HG03520 (cell line): Measurements from ENCODE around the gene NR2E3.

Experiments
- ATAC-seq: cut with Tn5 transposase; IDR thresholded peaks from one replicate; pipeline ENCODE4 v1.9.1; 2021; ENCODE audit warnings: mild to moderate bottlenecking, moderate library complexity; ENCODE audit not compliant: unreplicated experiment

NR2E3 gene

DNA sequence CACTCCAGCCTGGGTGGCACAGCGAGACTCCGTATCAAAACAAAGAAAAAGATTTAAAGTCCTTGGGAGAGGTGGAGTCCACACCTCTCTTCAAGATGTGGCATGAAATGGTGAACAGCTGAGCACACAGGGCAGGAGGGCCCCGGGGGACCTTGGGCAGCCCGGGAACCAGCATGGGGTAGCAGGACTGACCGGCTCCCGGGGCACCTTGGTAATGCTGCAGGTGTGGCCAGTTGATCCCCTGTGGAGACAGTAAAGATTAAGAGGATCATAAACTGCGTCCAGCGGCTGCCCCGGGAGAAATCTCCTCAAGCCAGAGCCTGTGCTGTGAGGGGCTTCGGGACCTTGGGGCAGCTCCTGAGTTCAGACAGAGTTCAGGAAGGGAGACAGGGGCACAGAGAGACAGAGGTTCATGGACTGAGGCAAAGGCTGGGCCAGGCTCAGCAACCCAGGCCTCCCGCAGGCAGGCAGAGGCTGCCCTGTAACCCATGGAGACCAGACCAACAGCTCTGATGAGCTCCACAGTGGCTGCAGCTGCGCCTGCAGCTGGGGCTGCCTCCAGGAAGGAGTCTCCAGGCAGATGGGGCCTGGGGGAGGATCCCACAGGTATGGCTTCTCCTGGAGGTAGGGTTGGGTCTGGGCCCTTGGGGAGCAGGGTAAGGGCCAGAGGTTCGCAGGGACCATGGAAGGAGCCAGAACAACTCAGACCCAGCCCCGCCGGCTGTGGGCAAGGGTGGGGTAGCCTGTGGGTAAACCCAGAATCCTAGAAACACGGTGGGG, at the start of gene NR2E3:
TSS of gene NR2E3 (plus strand) at position 299 of the 780 bp plus-strand sequence. CDS start at position 489, 190 bp downstream.
- no peak for ATAC-seq

DNA sequence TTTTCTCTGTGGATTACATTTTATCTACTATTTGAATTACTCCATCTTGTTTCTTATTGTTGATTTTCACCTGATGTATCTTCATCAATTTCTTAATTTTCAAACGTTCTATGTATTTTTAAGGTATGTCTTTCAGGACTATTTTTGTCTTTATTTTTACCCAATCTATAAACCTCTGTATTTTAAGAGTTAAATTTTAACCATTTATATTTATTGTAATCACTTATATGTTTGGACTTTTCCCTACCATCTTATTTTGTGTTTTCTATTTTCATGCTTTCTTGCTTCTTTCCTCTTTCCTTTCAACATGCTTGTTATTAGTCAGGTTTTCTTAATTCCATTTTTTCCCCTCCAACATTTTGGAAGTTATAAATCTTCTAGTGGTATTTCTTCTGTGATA, 49.5 kb upstream of the NR2E3 start:
- ATAC-seq = no peak

DNA sequence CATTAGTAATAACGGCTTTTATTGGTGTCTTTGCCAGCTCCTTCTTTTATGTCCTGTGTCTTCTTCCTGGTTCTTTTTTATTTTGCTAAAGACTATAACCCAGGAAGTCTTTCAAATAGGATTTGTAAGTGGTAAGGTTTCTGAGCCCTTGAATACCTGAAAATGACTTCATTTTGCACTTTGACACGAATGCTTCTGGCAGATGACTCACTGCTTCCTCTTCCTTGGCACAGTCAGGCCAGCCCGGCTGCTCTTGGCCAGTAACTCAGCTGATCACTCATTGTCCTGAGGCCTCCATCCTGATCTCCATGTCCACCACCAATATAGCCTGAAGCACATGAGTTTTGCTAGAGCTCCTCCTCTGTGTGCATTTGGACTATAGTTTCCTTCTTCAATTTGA, 48.7 kb upstream of the NR2E3 start:
- no peak for ATAC-seq

DNA sequence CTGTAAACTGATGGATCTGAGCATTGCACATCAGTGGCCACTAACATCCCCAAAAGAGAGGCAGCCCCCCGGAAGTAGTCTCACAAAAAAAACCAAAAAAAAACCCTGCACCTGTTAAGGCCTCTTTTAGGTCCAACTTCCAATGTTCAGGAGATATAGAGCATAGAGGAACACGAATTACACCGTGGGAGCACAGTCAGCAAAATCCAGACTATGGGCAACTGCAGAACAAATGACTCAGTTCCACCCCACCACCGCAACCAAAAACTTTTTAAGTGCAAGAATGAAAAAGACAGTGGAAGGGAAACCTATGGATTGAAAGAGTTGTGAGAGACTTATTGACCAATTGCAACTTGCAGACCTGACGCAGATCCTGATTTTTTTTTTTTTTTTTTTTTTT, 42.2 kb upstream of the NR2E3 start:
- no peak for ATAC-seq

DNA sequence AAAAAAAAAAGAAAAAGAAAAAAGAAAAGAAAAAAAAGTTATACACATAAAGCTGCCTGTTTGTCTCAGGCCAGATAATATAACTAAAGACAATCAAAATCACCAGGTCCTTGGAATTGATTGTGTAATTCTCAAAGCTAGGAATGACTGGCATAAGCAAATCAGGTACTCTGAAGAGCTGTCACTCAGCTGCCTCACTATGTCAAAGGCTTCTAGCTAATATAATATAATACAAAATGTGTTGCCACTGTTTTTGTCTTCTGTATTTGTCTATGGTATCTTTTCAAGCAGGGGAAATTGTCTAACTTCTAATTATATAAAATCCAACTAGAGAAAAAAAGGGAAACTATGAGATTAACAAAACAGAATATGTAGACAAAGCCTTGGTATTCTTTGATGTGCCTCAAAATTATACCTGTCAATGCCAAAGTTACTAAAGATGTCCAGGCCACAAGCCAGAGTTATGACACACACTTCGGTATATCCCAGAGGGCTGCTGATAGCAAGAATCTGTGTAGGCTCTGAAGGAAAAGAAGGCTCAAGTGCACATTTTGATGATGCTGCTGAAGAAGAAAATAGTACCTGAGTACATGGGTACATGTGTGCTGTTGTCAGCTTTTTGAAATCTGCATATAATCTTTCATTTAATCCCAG, 37.0 kb upstream of the NR2E3 start:
- ATAC-seq = no peak

DNA sequence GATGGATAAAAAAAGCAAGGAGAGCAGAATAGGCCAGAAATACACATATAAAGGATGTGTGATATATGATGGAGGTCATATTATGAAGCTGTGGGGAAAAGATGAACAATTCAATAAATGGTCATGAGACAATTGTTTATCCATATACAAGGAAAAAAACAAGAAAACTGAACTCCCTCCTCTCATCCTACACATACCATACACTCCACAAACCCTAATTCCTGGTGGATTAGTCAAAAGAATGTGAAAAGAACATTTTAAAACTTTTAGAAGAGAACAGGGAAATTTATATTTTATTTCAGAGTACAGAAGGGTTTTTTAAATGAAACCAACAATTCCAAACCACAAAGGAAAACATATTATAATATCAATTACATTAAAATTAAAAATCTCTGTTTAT, 34.5 kb upstream of the NR2E3 start:
- ATAC-seq = no peak

DNA sequence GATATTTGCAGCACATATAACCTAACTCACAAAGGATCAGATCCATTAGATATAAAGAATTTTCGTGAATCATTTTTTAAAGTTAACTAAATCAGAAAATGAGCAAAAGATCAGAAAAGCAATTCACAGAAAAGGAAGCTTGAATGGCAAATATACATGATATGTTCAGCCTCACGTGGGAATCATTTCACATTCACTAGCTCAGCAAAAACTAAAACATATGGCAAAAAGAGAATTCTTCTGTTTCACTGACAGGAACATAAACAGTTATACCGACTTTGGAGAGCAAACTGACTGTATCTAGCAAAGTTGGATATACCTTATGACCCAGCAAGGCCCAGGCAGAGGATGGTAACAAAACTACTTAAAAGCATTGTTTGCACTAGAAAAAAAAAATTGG, 34.0 kb upstream of the NR2E3 start:
- ATAC-seq = no peak

DNA sequence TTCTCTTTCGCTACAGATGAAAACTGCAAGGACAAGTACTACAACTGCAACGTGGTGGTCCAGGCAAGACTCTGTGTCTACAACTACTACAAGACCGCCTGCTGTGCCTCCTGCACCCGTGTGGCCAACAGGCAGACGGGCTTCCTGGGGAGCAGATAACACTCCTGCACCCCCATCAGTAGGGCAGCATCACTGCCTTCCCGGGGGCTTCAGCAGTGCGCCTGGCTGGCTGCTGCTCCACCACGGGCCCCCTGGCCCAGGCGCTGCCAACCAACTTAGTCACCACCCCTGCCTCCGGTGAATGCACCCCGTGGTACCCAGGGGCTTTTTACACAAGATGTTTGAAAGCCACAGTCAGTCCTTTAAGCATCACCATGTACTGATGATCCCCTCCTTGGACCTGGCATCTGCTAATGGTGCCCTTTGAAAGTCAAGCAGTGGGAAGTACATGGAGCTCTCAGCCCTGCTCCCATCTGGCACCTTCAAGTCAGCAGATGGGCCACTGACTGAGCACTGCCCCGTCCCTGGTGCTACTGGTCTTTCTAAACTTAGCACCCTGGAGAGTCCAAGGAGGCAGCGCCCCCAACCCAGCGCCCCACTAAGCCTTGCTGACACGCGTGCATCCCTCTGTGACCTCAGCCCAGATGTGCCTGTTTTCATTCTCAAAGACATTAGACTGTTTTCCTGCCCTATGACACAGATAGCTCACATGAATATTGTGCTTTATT, 33.0 kb upstream of the NR2E3 start:
- no peak for ATAC-seq

DNA sequence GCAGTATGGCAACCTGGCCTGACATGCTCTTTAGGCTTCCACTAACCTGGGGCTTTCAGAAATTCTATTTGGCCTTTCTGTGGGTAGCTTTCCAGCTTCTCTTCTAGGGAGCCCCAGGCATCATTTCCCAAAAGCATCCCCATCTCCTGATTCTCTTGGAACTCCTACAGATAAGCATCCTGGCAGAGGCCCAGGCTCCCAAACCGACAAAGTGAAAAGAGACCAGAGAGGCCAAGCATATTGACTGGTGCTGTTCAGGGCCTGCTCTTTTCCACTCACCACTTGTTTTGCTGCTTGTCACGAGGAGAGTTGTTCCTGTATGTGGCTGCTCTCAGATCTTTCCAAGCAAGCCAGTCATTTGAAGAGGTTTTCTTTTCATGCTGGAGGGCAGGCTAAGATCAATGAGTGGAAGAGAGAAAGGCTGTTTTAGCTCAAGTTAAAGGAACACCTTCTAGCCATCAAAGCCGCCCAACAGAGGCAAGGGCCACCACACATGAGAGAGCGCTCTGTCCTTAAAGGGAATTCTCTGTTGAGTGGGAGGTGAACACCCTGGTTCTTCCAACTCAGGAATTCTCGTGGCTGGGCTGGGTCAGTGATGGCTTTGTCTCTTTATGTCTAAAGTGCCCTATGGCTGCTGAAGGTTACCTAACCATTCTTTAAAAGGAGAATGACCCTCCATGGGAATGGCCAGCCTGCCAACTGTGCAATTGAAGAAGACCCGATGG, 31.1 kb upstream of the NR2E3 start:
- ATAC-seq = no peak

DNA sequence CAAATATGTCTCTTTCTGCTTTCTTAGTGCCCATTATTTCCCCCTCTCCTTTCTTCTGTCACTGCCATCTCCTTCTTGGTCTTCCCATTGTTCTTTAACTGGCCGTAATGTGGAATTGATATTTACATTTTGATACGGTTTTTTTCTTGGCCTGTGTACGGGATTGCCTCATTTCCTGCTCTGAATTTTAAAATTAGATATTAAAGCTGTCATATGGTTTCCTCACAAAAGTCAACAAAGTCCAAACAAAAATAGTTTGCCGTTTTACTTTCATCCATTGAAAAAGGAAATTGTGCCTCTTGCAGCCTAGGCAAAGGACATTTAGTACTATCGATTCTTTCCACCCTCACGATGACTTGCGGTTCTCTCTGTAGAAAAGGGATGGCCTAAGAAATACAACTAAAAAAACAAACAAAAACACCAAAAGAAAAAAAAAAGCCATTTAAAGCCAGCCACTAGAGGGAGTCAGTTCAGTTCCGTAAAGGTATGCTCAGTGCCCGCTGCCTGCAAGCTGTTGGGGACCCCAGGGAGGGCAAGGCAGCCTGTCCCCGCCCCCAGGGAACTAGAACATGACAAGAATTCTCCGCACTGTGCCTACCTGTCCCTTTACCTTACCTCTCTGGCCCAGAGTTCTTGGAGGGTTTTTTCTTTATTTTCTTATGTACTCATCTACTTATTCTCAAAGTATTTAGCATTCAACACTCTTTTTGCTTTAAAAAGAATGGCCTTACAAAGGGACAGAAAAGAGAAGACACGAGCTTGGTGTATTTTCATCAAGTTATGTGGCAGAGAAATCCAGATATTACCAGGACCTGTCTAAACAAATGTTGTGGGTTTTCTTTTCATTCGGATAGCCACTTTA, 30.0 kb upstream of the NR2E3 start:
- ATAC-seq = no peak

DNA sequence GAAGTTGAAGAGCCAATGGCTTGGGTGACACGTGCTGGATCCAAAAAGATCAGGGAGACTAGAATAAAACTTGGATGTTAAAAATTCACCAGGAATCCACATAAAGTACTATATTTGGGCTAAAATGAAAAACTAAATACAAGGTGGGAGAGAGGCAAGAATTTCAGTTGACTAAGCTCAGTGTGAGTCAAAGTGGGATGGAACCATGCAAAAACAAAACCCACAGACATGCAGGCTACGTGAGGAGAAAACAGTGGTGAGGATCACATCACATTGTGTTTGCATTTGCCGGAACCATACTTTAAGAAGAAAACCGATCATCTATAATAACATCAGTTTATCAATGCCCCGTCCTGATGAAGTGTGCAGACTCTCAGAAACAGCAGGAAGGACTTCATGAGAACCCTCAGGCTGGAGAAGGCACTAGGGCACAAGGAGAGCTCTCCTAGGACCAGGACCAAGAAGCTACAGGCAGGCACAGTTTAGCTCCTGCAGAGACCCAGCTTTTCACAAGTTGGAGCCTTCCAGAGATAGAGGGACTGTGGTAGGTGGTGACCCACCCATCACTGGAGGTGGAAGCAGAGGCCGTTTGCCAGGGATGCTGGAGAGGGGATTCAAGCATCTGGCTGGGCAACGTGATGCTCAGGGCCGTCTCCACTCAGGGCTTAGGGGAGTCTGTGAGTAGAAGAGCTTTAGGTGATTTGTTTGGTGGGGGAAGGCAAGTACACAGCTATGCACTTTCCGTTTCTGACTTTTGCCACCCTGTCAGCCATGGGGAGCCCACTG, 29.0 kb upstream of the NR2E3 start:
- peak; percentile 53 for ATAC-seq

DNA sequence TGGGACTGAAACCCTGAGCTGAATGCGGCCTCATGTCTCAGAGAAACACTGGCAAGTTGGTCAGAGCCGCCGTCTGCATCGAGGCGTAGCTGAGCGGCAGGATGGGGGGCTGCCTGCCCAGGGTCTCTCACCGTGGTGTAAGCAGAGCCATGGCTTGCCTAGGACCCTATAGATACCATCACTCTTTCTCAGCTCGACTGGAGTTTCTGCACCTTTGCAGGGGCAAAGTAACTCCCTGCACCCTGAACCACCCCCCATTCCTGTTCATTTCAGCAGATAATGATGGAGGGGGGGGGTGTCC, 28.4 kb upstream of the NR2E3 start:
- ATAC-seq = no peak

DNA sequence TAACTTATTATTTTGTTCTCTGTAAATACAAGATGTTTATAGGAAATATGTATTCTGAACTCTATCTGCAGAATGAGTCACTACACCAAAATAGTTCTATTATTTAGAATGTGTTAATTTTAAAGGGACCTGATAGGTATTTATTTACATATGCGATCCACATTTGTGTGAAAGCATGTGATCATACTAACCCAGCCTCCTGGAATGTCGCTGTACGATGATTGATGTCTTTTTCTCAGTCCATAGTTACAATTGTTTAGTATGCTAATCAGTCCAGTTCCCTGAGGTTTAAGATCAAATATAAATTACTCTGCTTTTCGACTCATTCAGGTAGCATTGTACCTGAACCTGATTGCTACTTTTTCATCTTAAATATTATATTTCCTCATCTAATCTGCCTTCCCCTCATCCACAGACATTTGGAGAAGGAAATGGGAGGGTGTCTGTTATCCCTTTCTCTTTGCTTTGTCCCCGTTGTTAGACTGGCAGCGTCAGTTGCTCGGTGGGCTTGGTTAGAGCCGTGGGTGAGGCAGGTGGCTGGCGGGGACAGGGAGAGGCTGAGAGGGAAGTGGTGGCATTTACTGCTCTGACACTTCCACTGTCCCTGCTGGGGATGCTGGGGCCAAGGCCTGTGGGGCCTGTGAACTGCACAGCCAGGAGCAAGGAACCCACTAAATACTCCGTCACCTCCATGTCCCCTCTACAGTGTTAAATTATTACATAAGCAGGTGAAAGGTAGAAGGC, 27.8 kb upstream of the NR2E3 start:
- no peak for ATAC-seq

DNA sequence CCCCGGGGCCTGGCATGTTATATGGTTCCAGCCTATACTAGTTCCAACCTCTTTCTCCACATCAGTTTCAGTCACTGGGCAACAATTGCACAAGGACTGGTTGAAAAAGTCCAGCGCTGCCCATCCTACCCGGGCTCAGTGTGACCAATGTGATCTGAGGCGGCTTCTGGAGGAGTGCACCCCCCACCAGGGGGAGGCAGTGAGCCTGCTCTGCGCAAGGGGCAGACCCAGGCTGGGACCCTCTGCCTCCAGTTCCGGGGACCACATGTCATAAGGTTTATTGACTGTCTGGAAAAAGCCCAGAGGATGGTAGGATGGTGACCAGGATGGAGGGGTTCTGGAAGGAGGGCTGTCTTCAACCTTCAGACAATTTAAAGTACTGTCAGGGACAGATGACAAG, 25.6 kb upstream of the NR2E3 start:
- no peak for ATAC-seq

DNA sequence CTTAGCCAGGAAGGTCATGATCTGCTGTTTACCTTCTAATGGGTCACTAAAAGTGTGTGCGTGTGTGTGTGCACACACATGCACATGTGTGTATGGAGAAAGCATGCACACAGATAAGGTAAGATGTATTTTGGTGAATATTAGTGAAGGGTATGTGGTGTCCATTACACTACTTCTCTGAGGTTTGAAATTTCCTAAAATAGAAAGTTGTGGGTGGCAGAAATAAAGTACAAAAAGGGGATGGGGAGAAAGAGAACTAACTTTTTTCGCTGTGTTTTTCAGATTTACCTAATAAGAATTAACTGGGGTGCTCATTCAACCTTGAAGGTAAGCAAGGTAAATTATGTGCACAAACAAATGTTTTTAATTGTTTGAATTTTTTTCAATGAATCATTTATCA, 24.4 kb upstream of the NR2E3 start:
- no peak for ATAC-seq

DNA sequence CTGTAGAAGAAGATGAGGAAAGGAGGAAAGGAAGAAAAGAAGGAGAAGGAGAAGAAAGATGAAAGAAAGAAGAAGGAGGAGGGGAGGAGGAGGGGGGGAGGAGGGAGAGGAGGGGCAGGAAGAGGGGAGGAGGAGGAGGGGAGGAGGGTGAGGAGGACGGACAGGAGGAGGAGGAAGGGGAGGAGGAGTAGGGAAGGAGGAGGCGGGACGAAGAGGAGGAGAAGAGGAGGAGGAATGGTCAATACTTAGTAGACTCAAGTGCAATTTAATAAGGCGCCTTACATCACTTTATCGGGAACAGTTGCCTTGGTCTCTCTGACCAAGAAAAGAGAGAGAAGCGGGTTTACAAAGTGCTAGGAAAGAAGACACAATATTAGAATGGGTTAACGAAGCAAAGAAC, 23.7 kb upstream of the NR2E3 start:
- ATAC-seq = no peak

DNA sequence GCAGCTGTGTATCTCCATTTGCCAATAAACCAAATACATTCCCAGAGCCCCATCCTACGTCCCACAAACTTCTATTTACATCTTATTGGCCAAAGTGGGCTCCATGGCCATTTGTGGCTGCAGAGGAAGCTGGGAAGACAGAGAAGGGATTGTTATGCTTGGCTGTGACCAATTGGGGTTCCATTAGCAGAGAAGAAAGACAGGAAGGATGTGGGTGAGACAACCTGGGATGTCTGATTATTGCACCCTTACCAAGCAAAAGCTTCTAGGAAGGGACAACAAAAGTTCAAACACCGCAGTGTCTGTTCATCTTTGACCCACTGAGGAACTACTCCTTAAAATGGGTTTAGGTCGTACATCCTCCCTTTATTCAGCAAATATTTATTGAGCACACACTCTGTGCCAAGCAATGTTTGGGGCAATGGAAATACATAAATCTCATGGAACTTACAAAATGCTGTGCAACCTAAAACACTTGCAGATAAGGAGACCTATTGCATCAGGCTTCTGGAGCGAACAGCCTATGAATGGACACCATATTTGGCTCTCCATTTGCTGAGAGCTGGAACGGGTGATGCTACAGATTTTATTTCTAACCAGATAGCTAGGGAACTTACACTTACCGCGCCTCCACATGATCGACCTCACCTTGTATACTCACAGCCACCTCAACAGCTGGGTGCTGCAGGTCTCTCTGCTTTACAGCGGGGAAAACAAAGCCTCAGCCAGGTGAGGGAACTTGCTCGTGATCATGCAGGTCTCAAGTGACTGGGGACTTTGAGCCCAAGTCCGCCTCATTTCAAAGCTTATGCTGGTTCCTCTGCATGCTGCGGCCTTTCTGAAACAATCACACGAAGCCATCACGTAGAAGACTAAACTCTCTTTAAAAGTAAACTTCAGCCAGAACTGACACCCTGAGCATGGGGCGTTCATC, 21.4 kb upstream of the NR2E3 start:
- ATAC-seq = no peak

DNA sequence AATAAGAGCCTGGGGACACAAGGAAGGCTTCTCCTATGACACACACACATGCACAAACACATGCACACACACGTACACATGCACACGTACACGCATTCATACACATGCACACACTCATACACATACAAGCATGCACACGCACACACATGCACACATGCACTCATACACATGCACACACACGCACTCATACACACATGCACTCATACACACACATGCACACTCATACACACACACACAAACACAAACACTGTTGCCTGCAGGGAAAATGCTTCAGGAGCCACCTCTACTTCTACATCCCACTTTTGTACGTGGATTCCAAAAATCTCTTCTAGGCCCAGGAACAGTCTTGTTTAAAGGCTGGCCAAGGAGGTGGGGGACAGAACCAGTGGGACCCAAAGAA, 20.7 kb upstream of the NR2E3 start:
- ATAC-seq = no peak
